ENCODE results near the gene ZFAND3.

DNA sequence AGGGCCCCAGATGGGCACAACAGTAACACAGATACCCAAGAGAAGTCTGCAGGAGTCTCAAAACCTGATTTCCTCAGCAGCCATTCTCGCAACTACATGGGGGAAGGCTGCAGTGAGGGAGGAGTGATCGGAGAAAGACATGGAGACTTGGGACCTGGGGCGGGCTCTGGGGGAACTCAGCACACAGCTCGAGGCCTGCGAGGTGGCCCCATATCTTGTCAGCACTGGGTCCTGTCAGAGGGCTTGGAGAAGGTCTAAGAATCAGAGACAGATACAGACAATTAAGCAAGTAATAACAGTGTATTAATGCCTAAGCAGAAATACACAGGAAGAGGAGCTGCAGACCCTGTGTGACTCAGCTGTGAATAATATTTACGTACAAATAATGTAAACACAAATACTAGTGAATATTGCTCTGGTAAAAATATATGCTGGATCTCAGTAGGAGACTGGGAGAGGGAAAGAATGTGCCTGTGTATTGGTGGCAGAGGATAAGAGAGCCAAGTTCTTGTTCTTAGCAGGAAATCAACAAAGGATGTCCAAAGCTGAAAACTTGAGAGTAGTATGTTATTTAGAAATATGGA, 336.2 kb downstream of the ZFAND3 start:
- TF ChIP-seq POLR2A (IDR thresholded peaks at IDR 0.05; ENCODE audit: low read length): no peak
- TF ChIP-seq GATA1 (IDR thresholded peaks at IDR 0.05; ENCODE audit: low read depth, low read length): no peak

All from erythroblast (primary cell).